Suprapubic skin (tissue), 4 donors: Measurements from ENCODE around the gene LTO1. TPM values are rescaled to one million over a fixed set of nuclear protein-coding genes. Genes with fewer than 3 reads are reported as not detected.
A peak's percentile ranks its signal among the peaks of the same experiment; 100 is the strongest.
"Not testable (repeated sequence)": the region's sequence is repeated elsewhere in the genome, so short reads cannot be mapped to it uniquely, and the experiment has no call there.

Experiments used
- DNase-seq, 2 donors: peaks; one replicate each; pipeline ENCODE4 v3.0.0-alpha.2; 2019; ENCODE audit warnings: low spot score in 2 of 2
- H3K27ac ChIP-seq: fragments of 200-600 bp; sonication (generic); one replicate; pipeline ENCODE4 v1.5.1; 2019
- H3K27me3 ChIP-seq: fragments of 200-600 bp; sonication (generic); one replicate; pipeline ENCODE4 v1.5.1; 2019
- H3K36me3 ChIP-seq: fragments of 200-600 bp; sonication (generic); one replicate; pipeline ENCODE4 v1.5.1; 2019
- H3K4me1 ChIP-seq: fragments of 200-600 bp; sonication (generic); one replicate; pipeline ENCODE4 v1.5.1; 2019
- H3K4me3 ChIP-seq: fragments of 200-600 bp; sonication (generic); one replicate; pipeline ENCODE4 v1.5.1; 2019; ENCODE audit warnings: mild to moderate bottlenecking
- H3K9me3 ChIP-seq: fragments of 200-600 bp; sonication (generic); one replicate; pipeline ENCODE4 v1.5.1; 2019
- EP300 ChIP-seq: sonication (generic); formaldehyde crosslinking; IDR thresholded peaks from one replicate; pipeline ENCODE4 v1.6.1; 2017; ENCODE audit warnings: antibody characterized with exemption
- POLR2A ChIP-seq, 2 donors: fragments of 450-650 bp; IDR thresholded peaks; one replicate each; pipeline ENCODE4 v1.6.1; 2017; ENCODE audit warnings: antibody characterized with exemption in 2 of 2, mild to moderate bottlenecking in 2 of 2, moderate library complexity in 2 of 2
- POLR2AphosphoS5 ChIP-seq, 3 donors: sonication (generic); formaldehyde crosslinking; IDR thresholded peaks; one replicate each; pipeline ENCODE4 v1.6.1; 2017; ENCODE audit warnings: antibody characterized with exemption in 3 of 3
- WGBS: methylation state at CpG from one replicate; pipeline ENCODE4 v1.1.5; 2018; 5-methylcytosine and 5-hydroxymethylcytosine counted together
- total RNA-seq, 4 donors: library from RNA; depleted of rRNA; stranded (reverse); fragments of >200 nt; gene quantifications; one replicate each; pipeline ENCODE4 v1.1.0, GENCODE V29; 2016
- TF ChIP-seq, protein P1 (sequence below), 2 donors: fragments of 200-600 bp in 1 of 2; fragments of 450-650 bp in 1 of 2; sonication (generic) in 1 of 2; IDR thresholded peaks; one replicate each; pipeline ENCODE4 v1.5.1; 2016 to 2019; ENCODE audit warnings: antibody characterized with exemption in 2 of 2, mild to moderate bottlenecking in 1 of 2, moderate library complexity in 1 of 2

The LTO1 gene
- total RNA-seq, 4 donors from 2014 or later, result 20.6 to 41.4 (median 22.7) TPM

DNA sequence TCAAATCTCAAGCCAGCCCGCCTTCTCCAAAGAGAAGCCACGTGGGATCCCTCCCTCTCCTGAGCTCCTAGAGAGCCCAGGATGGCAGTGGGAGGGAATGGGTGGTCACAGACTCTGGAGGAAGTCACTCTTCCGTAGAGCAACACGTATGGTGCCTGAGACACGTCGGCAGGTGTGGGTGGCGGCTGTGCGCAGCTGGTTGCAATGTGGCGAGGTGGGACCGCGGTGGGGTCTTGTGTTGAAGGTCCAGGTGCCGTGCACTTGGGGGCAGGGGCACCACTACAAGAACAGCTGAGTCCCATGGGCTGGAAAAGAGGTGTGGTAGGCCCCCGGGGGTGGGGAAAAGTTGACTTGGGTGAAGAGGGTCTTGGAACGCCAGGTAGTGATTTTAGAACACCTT lies 47.6 kb downstream of the LTO1 start:
- H3K27me3 ChIP-seq, result no peaks in the 10 kb centered on the region
- no peaks in the 10 kb centered on the region for H3K9me3 ChIP-seq
- 84% methylated on average over 14 of the region's 14 CpGs for WGBS
- H3K27ac ChIP-seq, result no peak overlapping the region
- H3K36me3 ChIP-seq, result no peaks in the 10 kb centered on the region
- no peaks in the 10 kb centered on the region for H3K4me1 ChIP-seq
- no peak for DNase-seq
- no peak overlapping the region for H3K4me3 ChIP-seq
- TF ChIP-seq EP300 (no peak), POLR2AphosphoS5 (IDR thresholded peaks at IDR 0.05) (no peak), POLR2A (IDR thresholded peaks at IDR 0.05) (no peak)
- TF ChIP-seq, protein P1, sequence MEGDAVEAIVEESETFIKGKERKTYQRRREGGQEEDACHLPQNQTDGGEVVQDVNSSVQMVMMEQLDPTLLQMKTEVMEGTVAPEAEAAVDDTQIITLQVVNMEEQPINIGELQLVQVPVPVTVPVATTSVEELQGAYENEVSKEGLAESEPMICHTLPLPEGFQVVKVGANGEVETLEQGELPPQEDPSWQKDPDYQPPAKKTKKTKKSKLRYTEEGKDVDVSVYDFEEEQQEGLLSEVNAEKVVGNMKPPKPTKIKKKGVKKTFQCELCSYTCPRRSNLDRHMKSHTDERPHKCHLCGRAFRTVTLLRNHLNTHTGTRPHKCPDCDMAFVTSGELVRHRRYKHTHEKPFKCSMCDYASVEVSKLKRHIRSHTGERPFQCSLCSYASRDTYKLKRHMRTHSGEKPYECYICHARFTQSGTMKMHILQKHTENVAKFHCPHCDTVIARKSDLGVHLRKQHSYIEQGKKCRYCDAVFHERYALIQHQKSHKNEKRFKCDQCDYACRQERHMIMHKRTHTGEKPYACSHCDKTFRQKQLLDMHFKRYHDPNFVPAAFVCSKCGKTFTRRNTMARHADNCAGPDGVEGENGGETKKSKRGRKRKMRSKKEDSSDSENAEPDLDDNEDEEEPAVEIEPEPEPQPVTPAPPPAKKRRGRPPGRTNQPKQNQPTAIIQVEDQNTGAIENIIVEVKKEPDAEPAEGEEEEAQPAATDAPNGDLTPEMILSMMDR (IDR thresholded peaks at IDR 0.05), result no peak

DNA sequence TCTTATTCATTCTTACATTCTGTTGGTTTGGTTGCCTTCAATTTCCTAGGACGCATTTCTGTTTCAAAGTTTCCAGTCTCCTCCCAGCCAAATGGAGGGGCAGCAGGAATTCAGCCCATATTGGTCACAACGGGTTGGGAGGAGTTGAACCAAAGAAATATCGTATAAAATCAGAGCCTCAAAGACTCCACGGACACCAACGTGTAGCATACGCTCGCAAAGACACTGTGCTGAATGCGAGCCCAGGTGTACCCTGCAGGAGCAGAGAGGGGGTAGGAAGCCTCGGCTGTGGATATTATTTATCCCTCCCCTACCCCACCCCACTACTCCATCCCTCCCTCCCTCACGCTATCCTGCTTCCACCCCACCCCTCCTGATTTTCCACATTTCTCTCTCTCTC lies 49.7 kb downstream of the LTO1 start:
- H3K4me1 ChIP-seq, result no peaks in the 10 kb centered on the region
- H3K27ac ChIP-seq, result no peak overlapping the region
- H3K9me3 ChIP-seq, result no peaks in the 10 kb centered on the region
- TF ChIP-seq, protein P1 (IDR thresholded peaks at IDR 0.05), result no peak
- TF ChIP-seq POLR2AphosphoS5 (IDR thresholded peaks at IDR 0.05) (no peak), POLR2A (IDR thresholded peaks at IDR 0.05) (no peak), EP300 (no peak)
- no peak overlapping the region for H3K4me3 ChIP-seq
- DNase-seq, result peak in 1 of 2 donors; percentile 9
- H3K36me3 ChIP-seq, result no peaks in the 10 kb centered on the region
- H3K27me3 ChIP-seq, result no peaks in the 10 kb centered on the region
- WGBS, result 82% methylated on average over 10 of the region's 10 CpGs

DNA sequence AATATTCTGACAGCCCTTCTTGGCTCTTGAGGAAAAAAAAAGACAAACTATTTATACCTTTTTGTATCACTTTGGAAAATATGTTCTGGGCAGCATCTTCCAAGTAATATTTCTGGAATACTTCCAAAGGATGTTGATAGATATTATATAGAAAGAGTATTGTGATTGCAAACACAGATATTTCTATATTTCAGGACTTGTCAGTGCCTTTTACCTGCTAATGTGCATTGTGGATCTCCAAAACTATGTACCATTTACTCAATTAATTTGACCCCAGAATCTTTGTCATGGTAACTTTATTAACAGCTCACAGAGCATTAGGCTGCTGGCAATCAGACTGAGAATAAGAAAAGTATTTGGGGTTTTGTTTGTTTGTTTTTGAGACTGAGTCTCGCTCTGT lies 50.9 kb downstream of the LTO1 start:
- H3K4me1 ChIP-seq, result no peaks in the 10 kb centered on the region
- DNase-seq, result no peak
- 92% methylated on average over 1 of the region's 1 CpG for WGBS
- H3K27me3 ChIP-seq, result no peaks in the 10 kb centered on the region
- H3K27ac ChIP-seq, result no peak overlapping the region
- H3K36me3 ChIP-seq, result no peaks in the 10 kb centered on the region
- no peaks in the 10 kb centered on the region for H3K9me3 ChIP-seq
- TF ChIP-seq, protein P1 (IDR thresholded peaks at IDR 0.05), result no peak
- H3K4me3 ChIP-seq, result no peak overlapping the region

DNA sequence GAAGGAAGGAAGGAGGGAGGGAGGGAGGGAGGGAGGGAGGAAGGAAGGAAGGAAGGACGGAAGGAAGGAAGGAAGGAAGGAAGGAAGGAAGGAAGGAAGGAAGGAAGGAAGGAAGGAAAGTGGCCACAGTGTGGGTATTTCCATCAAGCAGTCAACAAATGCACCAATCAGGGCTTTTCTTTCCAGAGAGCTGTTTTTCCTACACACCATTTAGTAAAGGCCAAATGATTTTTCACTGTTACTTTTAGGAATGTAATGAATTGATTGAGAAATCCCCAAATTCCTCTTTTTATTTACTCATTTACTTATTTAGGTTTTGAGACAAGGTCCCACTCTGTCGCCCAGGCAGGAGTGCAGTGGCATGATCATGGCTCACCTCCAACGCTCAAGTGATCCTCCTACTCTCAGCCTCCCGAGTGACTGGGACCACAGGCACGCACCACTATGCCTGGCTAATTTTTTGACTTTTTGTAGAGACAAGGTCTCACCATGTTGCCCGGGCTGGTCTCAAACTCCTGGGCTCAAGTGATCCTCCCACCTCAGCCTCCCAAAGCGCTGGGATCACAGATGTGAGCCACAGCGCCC lies 53.0 kb downstream of the LTO1 start:
- WGBS, result 86% methylated on average over 7 of the region's 8 CpGs
- peak in 1 of 2 donors; percentile 45 for DNase-seq

DNA sequence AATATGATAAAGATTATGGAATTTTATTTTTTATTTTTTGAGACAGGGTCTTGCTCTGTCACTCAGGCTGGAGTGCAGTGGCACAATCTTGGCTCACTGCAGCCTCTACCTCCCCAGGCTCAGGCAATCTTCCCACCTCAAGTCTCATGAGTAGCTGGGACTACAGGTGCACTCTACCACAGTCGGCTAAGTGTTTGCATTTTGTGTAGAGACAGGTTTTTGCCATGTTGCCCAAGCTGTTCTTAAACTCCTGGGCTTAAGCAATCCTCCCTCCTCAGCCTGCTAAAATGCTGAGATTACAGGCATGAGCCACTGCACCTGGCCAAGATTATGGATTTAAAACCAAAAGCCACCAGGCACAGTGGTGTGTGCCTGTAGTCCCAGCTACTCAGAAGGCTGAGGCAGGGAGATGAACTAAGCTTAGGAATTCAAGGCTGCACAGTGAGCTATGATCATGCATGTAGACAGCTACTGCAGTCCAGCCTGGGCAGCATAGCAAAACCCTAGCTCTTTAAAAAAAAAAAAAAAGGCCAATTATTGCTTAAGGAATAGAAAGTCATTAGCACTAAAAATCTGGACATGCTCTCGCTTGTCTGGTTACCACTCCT lies 54.4 kb downstream of the LTO1 start:
- WGBS, result 54% methylated on average over 2 of the region's 2 CpGs
- Histone ChIP-seq H3K4me1 (no peaks in the 10 kb centered on the region), H3K27ac (no peak overlapping the region), H3K36me3 (no peaks in the 10 kb centered on the region), H3K27me3 (no peaks in the 10 kb centered on the region), H3K4me3 (no peak overlapping the region), H3K9me3 (no peaks in the 10 kb centered on the region)
- peak in 1 of 2 donors; percentile 3 for DNase-seq
- TF ChIP-seq, protein P1 (IDR thresholded peaks at IDR 0.05), result no peak
- TF ChIP-seq POLR2AphosphoS5 (IDR thresholded peaks at IDR 0.05) (no peak), POLR2A (IDR thresholded peaks at IDR 0.05) (no peak), EP300 (no peak)

More for the DNA sequence above, 53.0 kb downstream of the LTO1 start:
- H3K27me3 ChIP-seq, H3K9me3 ChIP-seq, H3K4me3 ChIP-seq, H3K36me3 ChIP-seq, H3K4me1 ChIP-seq, H3K27ac ChIP-seq: not testable (repeated sequence)

DNA sequence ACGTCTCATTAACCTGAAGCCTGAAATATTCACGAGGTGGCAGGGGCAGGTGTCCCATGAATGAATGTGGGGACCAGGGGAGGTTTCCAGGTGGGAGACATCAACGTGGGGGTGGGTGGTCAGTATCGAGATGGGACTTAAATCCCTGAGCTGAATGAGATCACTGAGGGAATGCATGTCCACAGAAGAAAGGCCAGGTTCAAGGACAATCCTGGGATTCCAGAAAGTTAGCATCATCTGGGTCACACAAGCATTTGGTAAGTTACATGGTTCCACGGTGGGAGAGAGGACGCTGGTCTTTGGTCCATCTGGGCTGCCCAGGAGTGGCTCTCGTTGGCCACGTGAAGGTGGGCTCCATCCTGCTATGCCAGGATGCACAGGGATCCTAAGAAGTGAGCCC lies 56.9 kb downstream of the LTO1 start:
- Histone ChIP-seq H3K27ac (no peak overlapping the region), H3K4me3 (no peak overlapping the region), H3K27me3 (no peaks in the 10 kb centered on the region), H3K4me1 (no peaks in the 10 kb centered on the region), H3K36me3 (no peaks in the 10 kb centered on the region), H3K9me3 (no peaks in the 10 kb centered on the region)
- TF ChIP-seq POLR2AphosphoS5 (IDR thresholded peaks at IDR 0.05) (no peak), POLR2A (IDR thresholded peaks at IDR 0.05) (no peak), EP300 (no peak)
- TF ChIP-seq, protein P1 (IDR thresholded peaks at IDR 0.05), result no peak
- DNase-seq, result no peak
- WGBS, result 83% methylated on average over 8 of the region's 8 CpGs
